Measurements from ENCODE around the gene ZNRF3. TPM values are rescaled to one million over a fixed set of nuclear protein-coding genes. Genes with fewer than 3 reads are reported as not detected.

Gene ZNRF3
- total RNA-seq, 2 donors from 2014 or later = 7.8 to 8.6 TPM

- Histone ChIP-seq H3K9me3 (no peaks in the 10 kb centered on the region), H3K4me3 (no peak overlapping the region), H3K4me1 (peaks cover 24% of the 10 kb centered on the region), H3K36me3 (replicated peaks in 1 of 2; ENCODE audit: insufficient read depth in 1 of 2, low read depth in 2 of 2) (no peaks in the 10 kb centered on the region), H3K27me3 (no peaks in the 10 kb centered on the region), H3K27ac (no peak overlapping the region)
- ATAC-seq (no peak), DNase-seq (no peak)
- intact Hi-C loops (cut with DNase I) = no loop called here
- TF ChIP-seq, protein P1, sequence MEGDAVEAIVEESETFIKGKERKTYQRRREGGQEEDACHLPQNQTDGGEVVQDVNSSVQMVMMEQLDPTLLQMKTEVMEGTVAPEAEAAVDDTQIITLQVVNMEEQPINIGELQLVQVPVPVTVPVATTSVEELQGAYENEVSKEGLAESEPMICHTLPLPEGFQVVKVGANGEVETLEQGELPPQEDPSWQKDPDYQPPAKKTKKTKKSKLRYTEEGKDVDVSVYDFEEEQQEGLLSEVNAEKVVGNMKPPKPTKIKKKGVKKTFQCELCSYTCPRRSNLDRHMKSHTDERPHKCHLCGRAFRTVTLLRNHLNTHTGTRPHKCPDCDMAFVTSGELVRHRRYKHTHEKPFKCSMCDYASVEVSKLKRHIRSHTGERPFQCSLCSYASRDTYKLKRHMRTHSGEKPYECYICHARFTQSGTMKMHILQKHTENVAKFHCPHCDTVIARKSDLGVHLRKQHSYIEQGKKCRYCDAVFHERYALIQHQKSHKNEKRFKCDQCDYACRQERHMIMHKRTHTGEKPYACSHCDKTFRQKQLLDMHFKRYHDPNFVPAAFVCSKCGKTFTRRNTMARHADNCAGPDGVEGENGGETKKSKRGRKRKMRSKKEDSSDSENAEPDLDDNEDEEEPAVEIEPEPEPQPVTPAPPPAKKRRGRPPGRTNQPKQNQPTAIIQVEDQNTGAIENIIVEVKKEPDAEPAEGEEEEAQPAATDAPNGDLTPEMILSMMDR (IDR thresholded peaks at IDR 0.05) = no peak
- TF ChIP-seq POLR2A (IDR thresholded peaks at IDR 0.05) = no peak
- WGBS, 2 donors = 81 to 88% methylated on average over 6 of the region's 6 CpGs
Measured at GRCh38 chr22:28953976-28954880, 70.9 kb downstream of the ZNRF3 start.

DNA sequence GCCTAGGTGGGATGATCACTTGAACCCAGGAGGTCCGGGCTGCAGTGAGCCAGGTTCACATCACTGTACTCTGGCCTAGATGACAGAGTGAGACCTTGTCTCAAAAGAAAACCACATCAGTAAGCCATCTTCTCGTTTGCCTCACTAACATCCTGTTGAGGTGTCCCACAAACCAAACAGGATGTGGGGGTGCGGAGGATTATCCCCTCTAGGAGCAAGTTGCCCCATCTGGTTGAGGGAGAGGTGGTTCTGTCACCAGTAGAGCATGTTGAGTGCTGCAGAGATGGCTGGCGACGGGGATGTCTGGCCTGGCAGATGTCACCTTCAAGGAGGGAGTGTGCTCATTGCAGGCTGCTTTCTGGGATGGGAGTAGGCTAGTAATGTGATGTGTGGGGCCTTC is 72.4 kb downstream of the ZNRF3 start:
- H3K27ac ChIP-seq = no peak overlapping the region
- no peaks in the 10 kb centered on the region for H3K36me3 ChIP-seq (replicated peaks in 1 of 2; ENCODE audit: insufficient read depth in 1 of 2, low read depth in 2 of 2)
- TF ChIP-seq POLR2A (IDR thresholded peaks at IDR 0.05) = no peak
- TF ChIP-seq, protein P1 (IDR thresholded peaks at IDR 0.05) = no peak
- ATAC-seq (no peak), DNase-seq (no peak)
- intact Hi-C loops (cut with DNase I) = no loop called here
- 81 to 98% methylated on average over 5 of the region's 5 CpGs for WGBS, 2 donors
- no peaks in the 10 kb centered on the region for H3K27me3 ChIP-seq
- H3K9me3 ChIP-seq = no peaks in the 10 kb centered on the region
- peaks cover 24% of the 10 kb centered on the region for H3K4me1 ChIP-seq
- H3K4me3 ChIP-seq = no peak overlapping the region

DNA sequence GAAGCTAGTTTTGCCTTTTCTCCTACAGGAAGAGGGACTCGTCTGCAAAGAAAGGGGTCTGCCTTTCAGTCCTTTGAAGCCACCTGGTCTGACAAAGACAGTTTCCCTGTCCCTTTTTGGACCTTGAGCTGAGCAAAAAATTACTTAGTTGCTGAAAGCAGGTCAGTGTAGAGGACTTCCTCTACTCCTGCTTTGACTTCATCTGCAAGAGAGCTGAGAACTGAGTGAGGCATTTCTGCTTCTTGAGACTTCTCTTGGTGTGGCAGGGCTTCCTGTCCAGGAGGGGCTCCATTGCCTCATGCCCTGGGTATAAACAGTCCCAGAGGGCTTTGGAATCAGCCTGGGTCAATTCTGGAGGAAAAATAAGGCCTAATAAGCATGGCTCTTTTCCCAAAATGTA is 73.1 kb downstream of the ZNRF3 start:
- no peak overlapping the region for H3K27ac ChIP-seq
- no peak overlapping the region for H3K4me3 ChIP-seq
- H3K4me1 ChIP-seq = peaks cover 23% of the 10 kb centered on the region
- no peaks in the 10 kb centered on the region for H3K27me3 ChIP-seq
- ATAC-seq (no peak), DNase-seq (no peak)
- TF ChIP-seq, protein P1 (IDR thresholded peaks at IDR 0.05) = no peak
- TF ChIP-seq POLR2A (IDR thresholded peaks at IDR 0.05) = no peak
- 80 to 86% methylated on average over 1 of the region's 1 CpG for WGBS, 2 donors
- no peaks in the 10 kb centered on the region for H3K9me3 ChIP-seq
- intact Hi-C loops (cut with DNase I) = no loop called here
- no peaks in the 10 kb centered on the region for H3K36me3 ChIP-seq (replicated peaks in 1 of 2; ENCODE audit: insufficient read depth in 1 of 2, low read depth in 2 of 2)

DNA sequence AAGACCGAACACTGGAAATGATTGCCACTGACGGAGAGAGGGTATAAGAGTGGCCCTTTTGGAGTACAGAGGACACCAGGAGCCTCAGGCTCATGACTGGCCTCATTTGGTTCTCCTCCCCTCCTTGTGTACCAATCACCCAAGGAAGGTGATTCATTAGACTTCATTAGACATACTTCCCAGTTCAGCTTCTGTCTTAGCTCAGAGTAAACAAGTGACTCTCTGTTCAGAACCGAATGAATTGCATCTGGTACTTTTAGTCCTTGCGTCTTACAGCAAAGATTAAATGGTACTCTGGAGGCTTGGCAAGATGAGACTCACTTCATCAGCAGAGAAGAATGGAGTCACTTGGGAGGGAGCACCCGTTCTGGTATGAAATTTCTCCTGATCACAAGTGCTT is 75.2 kb downstream of the ZNRF3 start:
- H3K9me3 ChIP-seq = no peaks in the 10 kb centered on the region
- H3K36me3 ChIP-seq (replicated peaks in 1 of 2; ENCODE audit: insufficient read depth in 1 of 2, low read depth in 2 of 2) = no peaks in the 10 kb centered on the region
- H3K27me3 ChIP-seq = no peaks in the 10 kb centered on the region
- no peak overlapping the region for H3K4me3 ChIP-seq
- intact Hi-C loops (cut with DNase I) = no loop called here
- H3K27ac ChIP-seq = no peak overlapping the region
- peaks cover 8% of the 10 kb centered on the region for H3K4me1 ChIP-seq
- ATAC-seq (no peak), DNase-seq (no peak)
- TF ChIP-seq, protein P1 (IDR thresholded peaks at IDR 0.05) = no peak
- TF ChIP-seq POLR2A (IDR thresholded peaks at IDR 0.05) = no peak
- WGBS, 2 donors = 67 to 69% methylated on average over 5 of the region's 5 CpGs

Measured in body of pancreas (tissue), 4 donors.